Panc1 (cell line): ENCODE results near the gene ZHX3.

Experiments
- SIN3A ChIP-seq: IDR thresholded peaks from 2 replicates; pipeline ENCODE4 v1.6.1; 2012; ENCODE audit warnings: low read depth, mild to moderate bottlenecking, low read length, moderate library complexity, borderline replicate concordance; ENCODE audit not compliant: insufficient read depth
- TF ChIP-seq, protein P1 (sequence below), 2 experiments: IDR thresholded peaks; 2 replicates each; pipeline ENCODE4 v1.6.1; 2011 to 2012; ENCODE audit warnings: low read depth in 2 of 2, control low read depth in 1 of 2, low read length in 1 of 2, mild to moderate bottlenecking in 1 of 2, moderate library complexity in 1 of 2; ENCODE audit not compliant: insufficient read depth in 1 of 2
- TF ChIP-seq, protein P2 (sequence below): fragments of 450-650 bp; IDR thresholded peaks from 2 replicates; pipeline ENCODE4 v1.5.1; 2017; ENCODE audit warnings: mild to moderate bottlenecking

DNA sequence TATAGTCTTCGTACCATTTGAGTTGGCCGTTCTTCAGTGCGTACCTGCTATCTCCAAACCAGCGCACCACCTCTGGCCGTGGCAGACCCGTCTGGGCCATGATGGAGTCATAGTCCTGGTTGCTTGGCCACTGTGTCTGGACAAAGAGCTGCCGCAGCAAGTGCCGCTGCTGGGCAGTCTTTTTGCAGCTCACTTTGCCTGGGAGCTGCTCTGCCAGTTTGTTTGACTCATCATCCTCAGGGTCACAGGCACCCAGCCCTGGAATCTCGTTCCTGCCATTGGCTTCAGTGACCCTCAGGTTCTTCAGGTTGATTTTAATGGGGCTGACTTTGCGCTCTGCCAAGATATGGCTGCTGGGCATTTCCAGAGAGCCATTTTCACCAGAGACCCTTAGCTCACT is 115.1 kb downstream of the ZHX3 start:
- no peak for TF ChIP-seq SIN3A
- TF ChIP-seq, protein P1, sequence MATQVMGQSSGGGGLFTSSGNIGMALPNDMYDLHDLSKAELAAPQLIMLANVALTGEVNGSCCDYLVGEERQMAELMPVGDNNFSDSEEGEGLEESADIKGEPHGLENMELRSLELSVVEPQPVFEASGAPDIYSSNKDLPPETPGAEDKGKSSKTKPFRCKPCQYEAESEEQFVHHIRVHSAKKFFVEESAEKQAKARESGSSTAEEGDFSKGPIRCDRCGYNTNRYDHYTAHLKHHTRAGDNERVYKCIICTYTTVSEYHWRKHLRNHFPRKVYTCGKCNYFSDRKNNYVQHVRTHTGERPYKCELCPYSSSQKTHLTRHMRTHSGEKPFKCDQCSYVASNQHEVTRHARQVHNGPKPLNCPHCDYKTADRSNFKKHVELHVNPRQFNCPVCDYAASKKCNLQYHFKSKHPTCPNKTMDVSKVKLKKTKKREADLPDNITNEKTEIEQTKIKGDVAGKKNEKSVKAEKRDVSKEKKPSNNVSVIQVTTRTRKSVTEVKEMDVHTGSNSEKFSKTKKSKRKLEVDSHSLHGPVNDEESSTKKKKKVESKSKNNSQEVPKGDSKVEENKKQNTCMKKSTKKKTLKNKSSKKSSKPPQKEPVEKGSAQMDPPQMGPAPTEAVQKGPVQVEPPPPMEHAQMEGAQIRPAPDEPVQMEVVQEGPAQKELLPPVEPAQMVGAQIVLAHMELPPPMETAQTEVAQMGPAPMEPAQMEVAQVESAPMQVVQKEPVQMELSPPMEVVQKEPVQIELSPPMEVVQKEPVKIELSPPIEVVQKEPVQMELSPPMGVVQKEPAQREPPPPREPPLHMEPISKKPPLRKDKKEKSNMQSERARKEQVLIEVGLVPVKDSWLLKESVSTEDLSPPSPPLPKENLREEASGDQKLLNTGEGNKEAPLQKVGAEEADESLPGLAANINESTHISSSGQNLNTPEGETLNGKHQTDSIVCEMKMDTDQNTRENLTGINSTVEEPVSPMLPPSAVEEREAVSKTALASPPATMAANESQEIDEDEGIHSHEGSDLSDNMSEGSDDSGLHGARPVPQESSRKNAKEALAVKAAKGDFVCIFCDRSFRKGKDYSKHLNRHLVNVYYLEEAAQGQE (IDR thresholded peaks at IDR 0.05; ENCODE audit: insufficient read depth in 1 of 2, low read depth in 2 of 2, low read length in 1 of 2), result no peak
- TF ChIP-seq, protein P2, sequence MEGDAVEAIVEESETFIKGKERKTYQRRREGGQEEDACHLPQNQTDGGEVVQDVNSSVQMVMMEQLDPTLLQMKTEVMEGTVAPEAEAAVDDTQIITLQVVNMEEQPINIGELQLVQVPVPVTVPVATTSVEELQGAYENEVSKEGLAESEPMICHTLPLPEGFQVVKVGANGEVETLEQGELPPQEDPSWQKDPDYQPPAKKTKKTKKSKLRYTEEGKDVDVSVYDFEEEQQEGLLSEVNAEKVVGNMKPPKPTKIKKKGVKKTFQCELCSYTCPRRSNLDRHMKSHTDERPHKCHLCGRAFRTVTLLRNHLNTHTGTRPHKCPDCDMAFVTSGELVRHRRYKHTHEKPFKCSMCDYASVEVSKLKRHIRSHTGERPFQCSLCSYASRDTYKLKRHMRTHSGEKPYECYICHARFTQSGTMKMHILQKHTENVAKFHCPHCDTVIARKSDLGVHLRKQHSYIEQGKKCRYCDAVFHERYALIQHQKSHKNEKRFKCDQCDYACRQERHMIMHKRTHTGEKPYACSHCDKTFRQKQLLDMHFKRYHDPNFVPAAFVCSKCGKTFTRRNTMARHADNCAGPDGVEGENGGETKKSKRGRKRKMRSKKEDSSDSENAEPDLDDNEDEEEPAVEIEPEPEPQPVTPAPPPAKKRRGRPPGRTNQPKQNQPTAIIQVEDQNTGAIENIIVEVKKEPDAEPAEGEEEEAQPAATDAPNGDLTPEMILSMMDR, result no peak
